PC-3 (cell line): ENCODE results near the gene PWWP2B.

Experiments used
- EZH2phosphoT487 ChIP-seq: fragments of 300-600 bp; sonication (generic); IDR thresholded peaks from 2 replicates; pipeline ENCODE4 v1.6.1; 2018; ENCODE audit warnings: mild to moderate bottlenecking, antibody characterized with exemption, low read length, borderline replicate concordance
- TF ChIP-seq, protein P1 (sequence below): fragments of 300-600 bp; sonication (generic); conservative IDR thresholded peaks from 2 replicates; pipeline ENCODE4 v1.5.1; 2017; ENCODE audit warnings: antibody characterized with exemption, low read depth, mild to moderate bottlenecking, low read length

DNA sequence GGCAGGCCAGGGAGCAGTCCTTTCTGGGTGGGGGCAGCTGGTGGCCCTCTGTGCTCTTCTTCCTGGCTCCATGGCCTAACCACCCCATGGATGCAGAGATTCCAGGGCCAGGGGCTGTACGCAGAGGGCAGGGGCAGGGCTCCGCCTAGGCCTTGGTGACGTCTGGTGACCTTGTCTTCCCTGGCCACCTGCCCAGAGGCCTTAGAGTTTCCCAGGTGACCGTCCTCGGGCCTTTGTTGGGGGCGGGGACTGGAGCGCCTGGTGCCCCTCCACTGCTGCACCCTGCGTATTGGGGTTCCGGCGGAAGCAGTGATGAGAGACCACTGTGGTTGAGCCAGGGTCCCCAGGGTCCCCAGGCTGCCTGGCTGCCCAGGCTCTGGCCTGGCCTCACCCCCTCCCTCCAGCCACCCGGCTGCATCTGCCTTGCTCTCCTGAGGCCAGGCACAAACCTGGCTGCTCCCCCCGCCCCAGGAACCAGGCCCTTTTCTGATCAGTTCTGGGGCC, 10.3 kb downstream of the PWWP2B start:
- TF ChIP-seq, protein P1, sequence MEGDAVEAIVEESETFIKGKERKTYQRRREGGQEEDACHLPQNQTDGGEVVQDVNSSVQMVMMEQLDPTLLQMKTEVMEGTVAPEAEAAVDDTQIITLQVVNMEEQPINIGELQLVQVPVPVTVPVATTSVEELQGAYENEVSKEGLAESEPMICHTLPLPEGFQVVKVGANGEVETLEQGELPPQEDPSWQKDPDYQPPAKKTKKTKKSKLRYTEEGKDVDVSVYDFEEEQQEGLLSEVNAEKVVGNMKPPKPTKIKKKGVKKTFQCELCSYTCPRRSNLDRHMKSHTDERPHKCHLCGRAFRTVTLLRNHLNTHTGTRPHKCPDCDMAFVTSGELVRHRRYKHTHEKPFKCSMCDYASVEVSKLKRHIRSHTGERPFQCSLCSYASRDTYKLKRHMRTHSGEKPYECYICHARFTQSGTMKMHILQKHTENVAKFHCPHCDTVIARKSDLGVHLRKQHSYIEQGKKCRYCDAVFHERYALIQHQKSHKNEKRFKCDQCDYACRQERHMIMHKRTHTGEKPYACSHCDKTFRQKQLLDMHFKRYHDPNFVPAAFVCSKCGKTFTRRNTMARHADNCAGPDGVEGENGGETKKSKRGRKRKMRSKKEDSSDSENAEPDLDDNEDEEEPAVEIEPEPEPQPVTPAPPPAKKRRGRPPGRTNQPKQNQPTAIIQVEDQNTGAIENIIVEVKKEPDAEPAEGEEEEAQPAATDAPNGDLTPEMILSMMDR = no peak
- TF ChIP-seq EZH2phosphoT487 = no peak
